ENCODE results near the gene CTNNAL1. TPM values are rescaled to one million over a fixed set of nuclear protein-coding genes. Genes with fewer than 3 reads are reported as not detected.

CTNNAL1 gene
- total RNA-seq, 2 donors from 2014 or later = 24.4 to 25.7 TPM

GRCh38 chr9:109036744-109037680 lies 23.7 kb upstream of the CTNNAL1 start:
- H3K4me1 Mint-ChIP-seq = peaks cover 12% of the 10 kb centered on the region
- peaks cover 73% of the 10 kb centered on the region for H3K36me3 Mint-ChIP-seq (ENCODE audit: low read depth)
- H3K27me3 Mint-ChIP-seq = no peaks in the 10 kb centered on the region
- H3K9me3 Mint-ChIP-seq = no peaks in the 10 kb centered on the region
- H3K27ac Mint-ChIP-seq = no peak overlapping the region
- H3K4me3 Mint-ChIP-seq = no peak overlapping the region
- ATAC-seq (replicated peaks) = no peak

GRCh38 chr9:109035684-109036423 lies 22.6 kb upstream of the CTNNAL1 start:
- H3K4me1 Mint-ChIP-seq = peaks cover 12% of the 10 kb centered on the region

GRCh38 chr9:109033941-109034700 lies 20.8 kb upstream of the CTNNAL1 start:
- no peaks in the 10 kb centered on the region for H3K27me3 Mint-ChIP-seq
- H3K27ac Mint-ChIP-seq = peak overlapping the region; percentile 28
- no peak overlapping the region for H3K4me3 Mint-ChIP-seq
- H3K9me3 Mint-ChIP-seq = no peaks in the 10 kb centered on the region
- ATAC-seq (replicated peaks) = no peak
- peaks cover 7% of the 10 kb centered on the region for H3K4me1 Mint-ChIP-seq
- peaks cover 89% of the 10 kb centered on the region for H3K36me3 Mint-ChIP-seq (ENCODE audit: low read depth)

More at GRCh38 chr9:109035684-109036423, 22.6 kb upstream of the CTNNAL1 start:
- H3K36me3 Mint-ChIP-seq (ENCODE audit: low read depth) = peaks cover 83% of the 10 kb centered on the region
- no peaks in the 10 kb centered on the region for H3K27me3 Mint-ChIP-seq
- H3K9me3 Mint-ChIP-seq = no peaks in the 10 kb centered on the region
- no peak overlapping the region for H3K27ac Mint-ChIP-seq
- no peak for ATAC-seq (replicated peaks)
- no peak overlapping the region for H3K4me3 Mint-ChIP-seq

DNA sequence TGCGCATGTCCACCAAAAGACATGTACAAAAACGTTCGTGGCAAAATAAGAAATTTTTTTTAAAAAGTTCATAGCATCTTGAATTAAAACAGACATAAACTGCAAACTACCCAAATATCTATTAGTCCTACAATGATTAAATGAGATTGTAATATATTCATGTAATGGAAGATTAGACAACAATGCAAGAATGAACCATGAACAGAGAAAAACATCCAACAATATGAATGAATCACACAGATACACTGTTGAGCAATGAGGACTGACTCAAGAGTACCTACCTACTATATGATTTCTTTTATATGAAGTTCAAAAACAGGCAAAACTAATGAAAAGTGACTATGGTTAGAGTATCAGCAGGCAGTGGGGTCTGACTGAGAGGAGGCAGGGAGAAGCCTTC lies 17.9 kb upstream of the CTNNAL1 start:
- Mint-ChIP-seq H3K27me3 (no peaks in the 10 kb centered on the region), H3K27ac (no peak overlapping the region), H3K4me3 (no peak overlapping the region), H3K36me3 (ENCODE audit: low read depth) (peaks cover 82% of the 10 kb centered on the region), H3K4me1 (no peaks in the 10 kb centered on the region), H3K9me3 (no peaks in the 10 kb centered on the region)
- ATAC-seq (replicated peaks) = no peak

GRCh38 chr9:109030426-109030825 lies 17.1 kb upstream of the CTNNAL1 start:
- peaks cover 79% of the 10 kb centered on the region for H3K36me3 Mint-ChIP-seq (ENCODE audit: low read depth)
- H3K4me3 Mint-ChIP-seq = no peak overlapping the region
- H3K27ac Mint-ChIP-seq = no peak overlapping the region
- ATAC-seq (replicated peaks) = no peak
- H3K9me3 Mint-ChIP-seq = no peaks in the 10 kb centered on the region
- H3K27me3 Mint-ChIP-seq = no peaks in the 10 kb centered on the region
- no peaks in the 10 kb centered on the region for H3K4me1 Mint-ChIP-seq

DNA sequence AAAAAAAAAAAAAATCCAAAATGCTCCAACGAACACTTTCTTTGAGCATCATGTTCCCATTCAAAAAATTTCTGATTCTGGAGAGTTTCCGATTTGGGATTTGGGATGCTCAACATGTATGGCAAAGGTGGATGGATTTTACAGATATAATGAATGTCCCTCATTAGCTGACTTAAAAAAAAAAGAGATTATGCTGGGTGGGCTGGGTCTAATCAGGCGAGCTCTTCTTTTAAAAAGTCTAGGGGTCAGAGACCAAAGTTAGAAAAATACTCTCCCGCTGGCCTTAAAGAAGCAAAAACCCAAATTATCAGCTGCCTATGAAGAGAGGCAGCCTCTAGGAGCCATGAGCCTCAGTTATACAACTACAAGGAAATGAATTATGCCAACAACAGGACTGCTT lies 15.2 kb upstream of the CTNNAL1 start:
- Mint-ChIP-seq H3K4me1 (no peaks in the 10 kb centered on the region), H3K4me3 (no peak overlapping the region), H3K9me3 (no peaks in the 10 kb centered on the region), H3K36me3 (ENCODE audit: low read depth) (peaks cover 75% of the 10 kb centered on the region), H3K27ac (peak overlapping the region; percentile 44), H3K27me3 (no peaks in the 10 kb centered on the region)
- ATAC-seq (replicated peaks) = no peak

DNA sequence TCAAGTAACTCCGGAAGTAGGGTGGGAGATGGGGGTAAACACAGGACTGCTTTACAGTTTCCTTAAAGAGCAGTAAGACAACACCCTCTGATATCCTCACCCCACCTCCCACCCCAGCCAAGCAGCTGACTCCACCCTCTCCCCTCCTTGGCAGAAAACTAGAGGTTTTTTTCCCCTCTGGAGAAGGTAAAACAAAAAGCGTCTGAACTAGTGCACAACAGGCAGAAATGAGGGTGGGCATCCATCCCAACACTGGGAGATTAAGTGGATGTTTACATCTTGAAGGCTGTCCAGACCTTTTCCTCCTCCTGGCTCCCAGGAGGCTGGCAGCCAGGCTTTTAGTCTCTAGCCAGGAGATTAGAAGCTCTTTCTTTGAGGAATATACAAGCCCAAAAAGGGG lies 13.9 kb upstream of the CTNNAL1 start:
- Mint-ChIP-seq H3K4me3 (no peak overlapping the region), H3K4me1 (no peaks in the 10 kb centered on the region)

DNA sequence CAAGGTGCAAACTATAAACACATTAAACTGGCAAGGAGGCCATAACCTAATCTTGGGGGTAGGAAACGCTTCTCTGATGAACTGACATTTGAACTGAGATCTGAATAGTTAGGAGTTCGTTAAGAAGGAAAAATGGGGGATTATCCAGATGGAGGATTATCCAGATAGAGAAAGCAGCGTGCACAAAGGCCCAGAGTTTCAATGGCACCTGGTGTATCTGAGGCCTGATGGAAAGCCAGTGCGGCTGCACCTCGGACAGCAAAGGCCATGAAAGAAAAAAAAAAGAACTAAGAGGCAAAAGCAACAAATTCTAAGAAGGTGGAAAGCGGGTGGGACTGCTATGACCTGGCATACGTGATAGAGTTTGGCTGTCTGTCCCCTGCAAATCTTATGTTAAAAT lies 13.0 kb upstream of the CTNNAL1 start:
- H3K36me3 Mint-ChIP-seq (ENCODE audit: low read depth) = peaks cover 54% of the 10 kb centered on the region
- H3K9me3 Mint-ChIP-seq = no peaks in the 10 kb centered on the region
- ATAC-seq (replicated peaks) = no peak
- H3K27ac Mint-ChIP-seq = no peak overlapping the region
- no peaks in the 10 kb centered on the region for H3K4me1 Mint-ChIP-seq
- no peaks in the 10 kb centered on the region for H3K27me3 Mint-ChIP-seq
- H3K4me3 Mint-ChIP-seq = no peak overlapping the region

More for the DNA sequence above, 13.9 kb upstream of the CTNNAL1 start:
- Mint-ChIP-seq H3K27me3 (no peaks in the 10 kb centered on the region), H3K27ac (peak overlapping the region; percentile 59), H3K9me3 (no peaks in the 10 kb centered on the region), H3K36me3 (ENCODE audit: low read depth) (peaks cover 62% of the 10 kb centered on the region)
- no peak for ATAC-seq (replicated peaks)

GRCh38 chr9:109022873-109023272 lies 9.6 kb upstream of the CTNNAL1 start:
- no peaks in the 10 kb centered on the region for H3K4me1 Mint-ChIP-seq
- no peak overlapping the region for H3K27ac Mint-ChIP-seq
- no peaks in the 10 kb centered on the region for H3K27me3 Mint-ChIP-seq
- H3K4me3 Mint-ChIP-seq = no peak overlapping the region
- H3K9me3 Mint-ChIP-seq = no peaks in the 10 kb centered on the region
- H3K36me3 Mint-ChIP-seq (ENCODE audit: low read depth) = peaks cover 50% of the 10 kb centered on the region
- no peak for ATAC-seq (replicated peaks)

GRCh38 chr9:109020581-109021511 lies 7.5 kb upstream of the CTNNAL1 start:
- Mint-ChIP-seq H3K9me3 (no peaks in the 10 kb centered on the region), H3K27ac (no peak overlapping the region), H3K4me3 (no peak overlapping the region), H3K27me3 (no peaks in the 10 kb centered on the region), H3K4me1 (no peaks in the 10 kb centered on the region), H3K36me3 (ENCODE audit: low read depth) (peaks cover 39% of the 10 kb centered on the region)
- no peak for ATAC-seq (replicated peaks)

GRCh38 chr9:109020113-109020512 lies 6.8 kb upstream of the CTNNAL1 start:
- no peak for ATAC-seq (replicated peaks)
- H3K9me3 Mint-ChIP-seq = no peaks in the 10 kb centered on the region
- H3K27me3 Mint-ChIP-seq = no peaks in the 10 kb centered on the region
- no peaks in the 10 kb centered on the region for H3K4me1 Mint-ChIP-seq
- H3K27ac Mint-ChIP-seq = no peak overlapping the region
- peaks cover 35% of the 10 kb centered on the region for H3K36me3 Mint-ChIP-seq (ENCODE audit: low read depth)
- no peak overlapping the region for H3K4me3 Mint-ChIP-seq

GRCh38 chr9:109019420-109019819 lies 6.1 kb upstream of the CTNNAL1 start:
- ATAC-seq (replicated peaks) = no peak
- H3K4me3 Mint-ChIP-seq = no peak overlapping the region
- no peaks in the 10 kb centered on the region for H3K4me1 Mint-ChIP-seq
- peaks cover 30% of the 10 kb centered on the region for H3K36me3 Mint-ChIP-seq (ENCODE audit: low read depth)
- H3K27ac Mint-ChIP-seq = no peak overlapping the region
- H3K27me3 Mint-ChIP-seq = no peaks in the 10 kb centered on the region
- H3K9me3 Mint-ChIP-seq = no peaks in the 10 kb centered on the region

DNA sequence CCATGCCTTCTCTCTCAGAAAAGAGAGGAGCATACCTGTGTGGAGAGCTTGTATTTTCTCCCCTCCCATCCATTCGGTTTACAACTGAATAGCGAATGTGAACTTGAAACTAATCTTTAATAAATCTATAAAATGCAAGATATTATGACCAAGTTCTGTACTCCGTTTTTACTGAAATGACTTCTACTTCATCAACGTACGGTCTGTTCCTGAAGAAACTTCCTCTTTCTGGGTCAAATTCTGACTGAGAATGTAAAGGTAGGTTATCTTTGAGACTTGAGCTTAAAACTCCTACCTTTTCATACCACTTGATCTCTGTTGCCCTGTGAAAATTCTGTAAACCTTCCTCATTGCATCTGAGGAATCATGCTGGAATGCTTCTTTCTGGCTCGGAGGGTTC lies 4.2 kb upstream of the CTNNAL1 start:
- Mint-ChIP-seq H3K9me3 (no peaks in the 10 kb centered on the region), H3K36me3 (ENCODE audit: low read depth) (peaks cover 25% of the 10 kb centered on the region), H3K4me3 (no peak overlapping the region), H3K27me3 (no peaks in the 10 kb centered on the region), H3K4me1 (peaks cover 1% of the 10 kb centered on the region), H3K27ac (no peak overlapping the region)
- no peak for ATAC-seq (replicated peaks)

Measured in activated T-helper 17 cell treated with anti-CD3 and anti-CD28 coated beads, Interleukin-2, amount 50 U/mL, for 72 hours (primary cell).